Sciatic nerve (tissue), 2 donors: ENCODE data around the gene RPE. TPM values are rescaled to one million over a fixed set of nuclear protein-coding genes. Genes with fewer than 3 reads are reported as not detected.

Source experiments
- ATAC-seq: fragments of 200-7000 bp; cut with Tn5 transposase; one replicate; pipeline ENCODE4 v1.9.1; 2020; ENCODE audit warnings: mild to moderate bottlenecking, moderate library complexity
- DNase-seq: peaks from one replicate; pipeline ENCODE4 v3.0.0-alpha.2; 2020; ENCODE audit warnings: low spot score
- intact Hi-C: fragments of 100-400 bp; cut with DNase I; formaldehyde crosslinking; loops from one replicate; pipeline ENCODE4 v1.14.2; 2022
- total RNA-seq: library from RNA; stranded (reverse); fragmentation: NEBNext Ultra II Directional; extraction: Animal tissue kit (Norgen Biotek cat#: 25700); gene quantifications from one replicate; pipeline ENCODE4 v1.2.1, GENCODE V29; 2021
- donor health status: DM: no; HTN: no; CAD: no.
- donor health status: DM: no; HTN: no; CAD: no.

RPE gene
- total RNA-seq, 1 donor from 2014 or later = 50.3 TPM

GRCh38 chr2:209993968-209994367 lies 8.5 kb upstream of the RPE start:
- ATAC-seq = no peak
- intact Hi-C loops = no loop called here
- DNase-seq = no peak

GRCh38 chr2:209998596-209998995 lies 3.8 kb upstream of the RPE start:
- ATAC-seq = no peak
- intact Hi-C loops = no loop called here
- no peak for DNase-seq

GRCh38 chr2:210000464-210001324 lies 1.7 kb upstream of the RPE start:
- no peak for ATAC-seq
- no peak for DNase-seq
- intact Hi-C loops = no loop called here

- ATAC-seq = no peak
Measured at GRCh38 chr2:210003359-210003758, 921 bp downstream of the RPE start.

GRCh38 chr2:210004881-210005280 lies 2.4 kb downstream of the RPE start:
- DNase-seq (no peak), ATAC-seq (no peak)
- intact Hi-C loops = no loop called here

More at GRCh38 chr2:210003359-210003758, 921 bp downstream of the RPE start:
- DNase-seq = no peak
- intact Hi-C loops = no loop called here

- intact Hi-C loops = no loop called here
- DNase-seq (no peak), ATAC-seq (peak; percentile 26)
Measured at GRCh38 chr2:210007895-210008294, 5.5 kb downstream of the RPE start.

GRCh38 chr2:210009126-210009525 lies 6.7 kb downstream of the RPE start:
- intact Hi-C loops = no loop called here
- ATAC-seq (no peak), DNase-seq (no peak)

- no peak for ATAC-seq
- no peak for DNase-seq
- intact Hi-C loops = no loop called here
Measured at GRCh38 chr2:210009896-210010295, 7.5 kb downstream of the RPE start.

GRCh38 chr2:210020138-210020537 lies 17.7 kb downstream of the RPE start:
- no peak for DNase-seq
- ATAC-seq = no peak
- intact Hi-C loops = no loop called here

- ATAC-seq (no peak), DNase-seq (no peak)
- intact Hi-C loops = no loop called here
Measured at GRCh38 chr2:210022824-210023223, 20.4 kb downstream of the RPE start.

GRCh38 chr2:210027608-210028007 lies 25.2 kb downstream of the RPE start:
- DNase-seq (no peak), ATAC-seq (no peak)
- intact Hi-C loops = no loop called here

- intact Hi-C loops = no loop called here
- ATAC-seq = no peak
- no peak for DNase-seq
Measured at GRCh38 chr2:210028178-210028577, 25.7 kb downstream of the RPE start.

GRCh38 chr2:210034087-210034683 lies 31.7 kb downstream of the RPE start:
- intact Hi-C loops = no loop called here
- DNase-seq (no peak), ATAC-seq (no peak)

- no peak for ATAC-seq
- intact Hi-C loops = no loop called here
Measured at GRCh38 chr2:210035679-210036078, 33.2 kb downstream of the RPE start.

GRCh38 chr2:210038078-210038477 lies 35.6 kb downstream of the RPE start:
- intact Hi-C loops = no loop called here
- no peak for DNase-seq
- no peak for ATAC-seq

More at GRCh38 chr2:210035679-210036078, 33.2 kb downstream of the RPE start:
- DNase-seq = no peak

- DNase-seq = no peak
- intact Hi-C loops = no loop called here
- ATAC-seq = no peak
Measured at GRCh38 chr2:210046851-210047500, 44.5 kb downstream of the RPE start.

- no peak for DNase-seq
- intact Hi-C loops = no loop called here
- no peak for ATAC-seq
Measured at GRCh38 chr2:210049831-210050230, 47.4 kb downstream of the RPE start.

GRCh38 chr2:210050885-210051284 lies 48.4 kb downstream of the RPE start:
- DNase-seq (no peak), ATAC-seq (no peak)
- intact Hi-C loops = no loop called here

GRCh38 chr2:210054696-210055095 lies 52.3 kb downstream of the RPE start:
- no peak for DNase-seq
- ATAC-seq = no peak
- intact Hi-C loops = no loop called here

- intact Hi-C loops = no loop called here
- ATAC-seq = no peak
- no peak for DNase-seq
Measured at GRCh38 chr2:210055825-210056224, 53.4 kb downstream of the RPE start.
